Mammary microvascular endothelial cell (primary cell): ENCODE data around the gene IRF7. TPM values are rescaled to one million over a fixed set of nuclear protein-coding genes. Genes with fewer than 3 reads are reported as not detected.

Source experiments
- total RNA-seq: library from RNA; depleted of rRNA; stranded (reverse); fragments of >200 nt; gene quantifications from 2 replicates; pipeline ENCODE4 v1.2.3, GENCODE V29; 2015

Gene IRF7
- total RNA-seq = 76.0 and 84.2 TPM in 2 replicates

GRCh38 chr11:615504-616319 is at the start of gene IRF7:
IRF7 (minus strand) TSS chr11:615950; CDS start chr11:615364, 586 bp downstream.

GRCh38 chr11:636511-637332 is 21.0 kb upstream of the IRF7 start, which contains the start of gene DRD4:
DRD4 (plus strand) TSS chr11:637269; CDS start chr11:637305, 36 bp downstream.

GRCh38 chr11:626475-627307 is 10.9 kb upstream of the IRF7 start, which contains the start of gene SCT:
SCT (minus strand) TSS chr11:627181; CDS start chr11:627143, 38 bp downstream.

GRCh38 chr11:624705-625635 is 9.2 kb upstream of the IRF7 start, which contains the start of gene CDHR5:
CDHR5 (minus strand) TSS chr11:624955; CDS start chr11:624902, 53 bp downstream.

GRCh38 chr11:575996-576768 is 39.6 kb downstream of the IRF7 start, which contains the start of gene PHRF1:
PHRF1 (plus strand) TSS chr11:576470; CDS start chr11:581513, 5,043 bp downstream.

Other genes starting within 250 kb of the IRF7 start
- gene B4GALNT4, start 246.5 kb downstream of the IRF7 start, total RNA-seq = 0.05 TPM in 1 of 2 replicates, not detected in the other
- gene PKP3, start 221.7 kb downstream of the IRF7 start, total RNA-seq = 1.6 and 2.6 TPM in 2 replicates
- gene SIGIRR, start 201.0 kb downstream of the IRF7 start, total RNA-seq = 48.3 and 58.3 TPM in 2 replicates
- gene ANO9, start 173.9 kb downstream of the IRF7 start, total RNA-seq = 0.20 and 0.89 TPM in 2 replicates
- gene PTDSS2, start 165.7 kb downstream of the IRF7 start, total RNA-seq = 33.6 and 52.3 TPM in 2 replicates
- 308 and 315 TPM in 2 replicates for gene RNH1, start 108.7 kb downstream of the IRF7 start, total RNA-seq
- 102 and 109 TPM in 2 replicates for gene HRAS, start 80.4 kb downstream of the IRF7 start, total RNA-seq
- gene LRRC56, start 78.4 kb downstream of the IRF7 start, total RNA-seq = 0.05 and 0.73 TPM in 2 replicates
- 0.05 and 0.20 TPM in 2 replicates for gene LMNTD2, start 55.2 kb downstream of the IRF7 start, total RNA-seq
- gene RASSF7, start 55.0 kb downstream of the IRF7 start, total RNA-seq = 10.8 and 12.0 TPM in 2 replicates
- 20.1 and 25.4 TPM in 2 replicates for gene PHRF1, start 39.5 kb downstream of the IRF7 start, total RNA-seq
- gene CDHR5, start 9.0 kb upstream of the IRF7 start, total RNA-seq = not detected in 2 replicates
- gene SCT, start 11.2 kb upstream of the IRF7 start, total RNA-seq = not detected in 2 replicates
- gene DRD4, start 21.3 kb upstream of the IRF7 start, total RNA-seq = not detected in 2 replicates
- gene DEAF1, start 79.3 kb upstream of the IRF7 start, total RNA-seq = 23.1 and 27.8 TPM in 2 replicates
- gene TMEM80, start 79.9 kb upstream of the IRF7 start, total RNA-seq = 16.9 and 17.5 TPM in 2 replicates
- 6.7 and 7.3 TPM in 2 replicates for gene EPS8L2, start 90.3 kb upstream of the IRF7 start, total RNA-seq
- 228 TPM in 2 replicates for gene TALDO1, start 131.5 kb upstream of the IRF7 start, total RNA-seq
- 29.4 and 33.0 TPM in 2 replicates for gene GATD1, start 161.5 kb upstream of the IRF7 start, total RNA-seq
- 0.20 and 0.40 TPM in 2 replicates for gene CEND1, start 174.1 kb upstream of the IRF7 start, total RNA-seq
- gene SLC25A22, start 182.3 kb upstream of the IRF7 start, total RNA-seq = 21.7 and 24.1 TPM in 2 replicates
- 17.9 and 21.1 TPM in 2 replicates for gene PIDD1, start 189.3 kb upstream of the IRF7 start, total RNA-seq
- gene RPLP2, start 194.0 kb upstream of the IRF7 start, total RNA-seq = 814 and 920 TPM in 2 replicates
- gene PNPLA2, start 203.0 kb upstream of the IRF7 start, total RNA-seq = 20.4 and 22.6 TPM in 2 replicates
- 9.5 and 12.1 TPM in 2 replicates for gene CRACR2B, start 212.0 kb upstream of the IRF7 start, total RNA-seq
- 660 and 700 TPM in 2 replicates for gene CD151, start 217.0 kb upstream of the IRF7 start, total RNA-seq
- gene POLR2L, start 226.6 kb upstream of the IRF7 start, total RNA-seq = 191 and 317 TPM in 2 replicates
- gene TSPAN4, start 226.9 kb upstream of the IRF7 start, total RNA-seq = 217 and 240 TPM in 2 replicates